Measurements from ENCODE around the gene ROBO1. TPM values are rescaled to one million over a fixed set of nuclear protein-coding genes. Genes with fewer than 3 reads are reported as not detected.

Gene ROBO1
- total and polyA plus RNA-seq, 2 donors from 2014 or later = 2.1 to 22.1 TPM

GRCh38 chr3:79113876-79114275, 653.9 kb downstream of the ROBO1 start:
- H3K9me3 ChIP-seq (ENCODE audit: control insufficient read depth in 2 of 3, insufficient read depth in 1 of 3, low read length in 3 of 3) = no peaks in the 10 kb centered on the region
- FAIRE-seq = no peak
- H3K36me3 ChIP-seq (ENCODE audit: control insufficient read depth in 2 of 3, insufficient read depth in 3 of 3, low read length in 3 of 3) = no peaks in the 10 kb centered on the region
- no peak overlapping the region for H3K27ac ChIP-seq (ENCODE audit: low read depth in 2 of 2, low read length in 2 of 2)
- H3K9ac ChIP-seq (ENCODE audit: low read length in 3 of 3) = no peak overlapping the region
- intact Hi-C loops (cut with DNase I) = no loop called here
- no peaks in the 10 kb centered on the region for H3K27me3 ChIP-seq (ENCODE audit: control insufficient read depth, insufficient read depth, low read length)
- H3K4me1 ChIP-seq (ENCODE audit: control insufficient read depth in 2 of 3, insufficient read depth in 2 of 3, low read depth in 1 of 3, low read length in 3 of 3) = no peaks in the 10 kb centered on the region
- no peak overlapping the region for H3K4me3 ChIP-seq (ENCODE audit: low read length in 3 of 3)
- DNase-seq = no peak
- no peak for TF ChIP-seq CTCF (IDR thresholded peaks at IDR 0.05; ENCODE audit: borderline replicate concordance, extremely low read depth, insufficient read depth)

- intact Hi-C loops (cut with DNase I) = no loop called here
- no peak for FAIRE-seq
- Histone ChIP-seq H3K9me3 (ENCODE audit: control insufficient read depth in 2 of 3, insufficient read depth in 1 of 3, low read length in 3 of 3) (no peaks in the 10 kb centered on the region), H3K36me3 (ENCODE audit: control insufficient read depth in 2 of 3, insufficient read depth in 3 of 3, low read length in 3 of 3) (no peaks in the 10 kb centered on the region), H3K27ac (ENCODE audit: low read depth in 2 of 2, low read length in 2 of 2) (no peak overlapping the region), H3K4me1 (ENCODE audit: control insufficient read depth in 2 of 3, insufficient read depth in 2 of 3, low read depth in 1 of 3, low read length in 3 of 3) (no peaks in the 10 kb centered on the region), H3K4me3 (ENCODE audit: low read length in 3 of 3) (no peak overlapping the region), H3K9ac (ENCODE audit: low read length in 3 of 3) (no peak overlapping the region), H3K27me3 (ENCODE audit: control insufficient read depth, insufficient read depth, low read length) (no peaks in the 10 kb centered on the region)
- no peak for TF ChIP-seq CTCF (IDR thresholded peaks at IDR 0.05; ENCODE audit: borderline replicate concordance, extremely low read depth, insufficient read depth)
- DNase-seq = peak in 2 of 5 donors; percentile 40 to 69
These were observed 656.3 kb downstream of the ROBO1 start for GRCh38 chr3:79111375-79112052.

GRCh38 chr3:79109754-79110153, 658.0 kb downstream of the ROBO1 start:
- H3K4me1 ChIP-seq (ENCODE audit: control insufficient read depth in 2 of 3, insufficient read depth in 2 of 3, low read depth in 1 of 3, low read length in 3 of 3) = no peaks in the 10 kb centered on the region
- no peak overlapping the region for H3K4me3 ChIP-seq (ENCODE audit: low read length in 3 of 3)
- no peak for DNase-seq
- FAIRE-seq = no peak
- H3K9ac ChIP-seq (ENCODE audit: low read length in 3 of 3) = no peak overlapping the region
- H3K9me3 ChIP-seq (ENCODE audit: control insufficient read depth in 2 of 3, insufficient read depth in 1 of 3, low read length in 3 of 3) = no peaks in the 10 kb centered on the region
- no peak overlapping the region for H3K27ac ChIP-seq (ENCODE audit: low read depth in 2 of 2, low read length in 2 of 2)
- TF ChIP-seq CTCF (IDR thresholded peaks at IDR 0.05; ENCODE audit: borderline replicate concordance, extremely low read depth, insufficient read depth) = no peak
- H3K27me3 ChIP-seq (ENCODE audit: control insufficient read depth, insufficient read depth, low read length) = no peaks in the 10 kb centered on the region
- no peaks in the 10 kb centered on the region for H3K36me3 ChIP-seq (ENCODE audit: control insufficient read depth in 2 of 3, insufficient read depth in 3 of 3, low read length in 3 of 3)
- intact Hi-C loops (cut with DNase I) = no loop called here

- no peaks in the 10 kb centered on the region for H3K4me1 ChIP-seq (ENCODE audit: control insufficient read depth in 2 of 3, insufficient read depth in 2 of 3, low read depth in 1 of 3, low read length in 3 of 3)
- H3K4me3 ChIP-seq (ENCODE audit: low read length in 3 of 3) = no peak overlapping the region
- FAIRE-seq (no peak), DNase-seq (no peak)
- intact Hi-C loops (cut with DNase I) = no loop called here
- no peak overlapping the region for H3K9ac ChIP-seq (ENCODE audit: low read length in 3 of 3)
- H3K9me3 ChIP-seq (ENCODE audit: control insufficient read depth in 2 of 3, insufficient read depth in 1 of 3, low read length in 3 of 3) = no peaks in the 10 kb centered on the region
- H3K27ac ChIP-seq (ENCODE audit: low read depth in 2 of 2, low read length in 2 of 2) = no peak overlapping the region
- no peaks in the 10 kb centered on the region for H3K36me3 ChIP-seq (ENCODE audit: control insufficient read depth in 2 of 3, insufficient read depth in 3 of 3, low read length in 3 of 3)
- H3K27me3 ChIP-seq (ENCODE audit: control insufficient read depth, insufficient read depth, low read length) = no peaks in the 10 kb centered on the region
- TF ChIP-seq CTCF (IDR thresholded peaks at IDR 0.05; ENCODE audit: borderline replicate concordance, extremely low read depth, insufficient read depth) = no peak
These were observed 664.5 kb downstream of the ROBO1 start for GRCh38 chr3:79103307-79103706.

Data from kidney (tissue), 14 donors.